ENCODE data around the gene ATL3.
"Not testable (repeated sequence)": the region's sequence is repeated elsewhere in the genome, so short reads cannot be mapped to it uniquely, and the experiment has no call there.

ATL3 gene, protein sequence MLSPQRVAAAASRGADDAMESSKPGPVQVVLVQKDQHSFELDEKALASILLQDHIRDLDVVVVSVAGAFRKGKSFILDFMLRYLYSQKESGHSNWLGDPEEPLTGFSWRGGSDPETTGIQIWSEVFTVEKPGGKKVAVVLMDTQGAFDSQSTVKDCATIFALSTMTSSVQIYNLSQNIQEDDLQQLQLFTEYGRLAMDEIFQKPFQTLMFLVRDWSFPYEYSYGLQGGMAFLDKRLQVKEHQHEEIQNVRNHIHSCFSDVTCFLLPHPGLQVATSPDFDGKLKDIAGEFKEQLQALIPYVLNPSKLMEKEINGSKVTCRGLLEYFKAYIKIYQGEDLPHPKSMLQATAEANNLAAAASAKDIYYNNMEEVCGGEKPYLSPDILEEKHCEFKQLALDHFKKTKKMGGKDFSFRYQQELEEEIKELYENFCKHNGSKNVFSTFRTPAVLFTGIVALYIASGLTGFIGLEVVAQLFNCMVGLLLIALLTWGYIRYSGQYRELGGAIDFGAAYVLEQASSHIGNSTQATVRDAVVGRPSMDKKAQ

GRCh38 chr11:63671322-63672155 lies at the start of gene ATL3:
Gene ATL3, minus strand, starts transcription at chr11:63671376. Its CDS starts 41 bp downstream, at chr11:63671335.
- DNase-seq (ENCODE audit: low read depth in 2 of 2): peak; percentile 89 to 91

DNA sequence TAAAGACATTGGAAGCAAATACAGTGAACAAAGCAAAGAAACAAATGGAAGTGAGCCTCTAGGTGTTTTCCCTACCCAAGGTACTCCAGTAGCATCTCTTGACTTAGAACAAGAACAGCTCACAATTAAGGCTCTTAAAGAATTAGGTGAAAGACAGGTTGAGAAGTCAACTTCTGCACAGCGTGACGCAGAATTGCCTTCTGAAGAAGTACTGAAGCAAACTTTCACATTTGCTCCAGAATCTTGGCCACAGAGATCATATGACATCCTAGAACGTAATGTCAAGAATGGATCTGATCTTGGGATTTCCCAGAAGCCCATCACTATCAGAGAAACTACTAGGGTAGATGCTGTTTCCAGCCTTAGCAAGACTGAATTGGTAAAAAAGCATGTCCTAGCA lies 49.4 kb upstream of the ATL3 start:
- no peak for DNase-seq (ENCODE audit: low read depth in 2 of 2)

- no peak for DNase-seq (ENCODE audit: low read depth in 2 of 2)
Observed at GRCh38 chr11:63719987-63720386, 48.8 kb upstream of the ATL3 start.

- DNase-seq (ENCODE audit: low read depth in 2 of 2): no peak
Observed at GRCh38 chr11:63719001-63719400, 47.8 kb upstream of the ATL3 start.

- no peak for DNase-seq (ENCODE audit: low read depth in 2 of 2)
Observed at GRCh38 chr11:63716046-63716445, 44.9 kb upstream of the ATL3 start.

DNA sequence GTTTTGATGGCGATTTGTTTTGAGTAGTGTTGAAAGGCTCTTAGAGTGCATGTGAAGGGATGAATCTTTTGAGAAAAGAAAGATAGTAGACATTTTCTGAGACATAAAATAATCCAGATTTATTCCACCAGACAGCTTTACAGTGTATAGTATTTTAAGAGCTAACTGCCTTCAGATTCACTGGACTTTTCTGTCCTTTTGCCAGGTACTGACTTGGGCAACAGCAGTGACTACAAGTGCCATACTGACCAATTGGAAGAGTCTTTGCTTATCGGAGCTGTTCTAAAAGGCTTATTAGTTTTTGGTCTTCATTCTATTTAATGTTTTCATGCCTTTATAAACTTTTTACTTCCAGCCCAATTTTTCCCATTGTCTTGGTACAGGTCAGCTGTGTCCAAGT lies 42.6 kb upstream of the ATL3 start:
- no peak for DNase-seq (ENCODE audit: low read depth in 2 of 2)

GRCh38 chr11:63711838-63712237 lies 40.7 kb upstream of the ATL3 start:
- no peak for DNase-seq (ENCODE audit: low read depth in 2 of 2)

GRCh38 chr11:63710476-63711217 lies 39.5 kb upstream of the ATL3 start:
- no peak for DNase-seq (ENCODE audit: low read depth in 2 of 2)

DNA sequence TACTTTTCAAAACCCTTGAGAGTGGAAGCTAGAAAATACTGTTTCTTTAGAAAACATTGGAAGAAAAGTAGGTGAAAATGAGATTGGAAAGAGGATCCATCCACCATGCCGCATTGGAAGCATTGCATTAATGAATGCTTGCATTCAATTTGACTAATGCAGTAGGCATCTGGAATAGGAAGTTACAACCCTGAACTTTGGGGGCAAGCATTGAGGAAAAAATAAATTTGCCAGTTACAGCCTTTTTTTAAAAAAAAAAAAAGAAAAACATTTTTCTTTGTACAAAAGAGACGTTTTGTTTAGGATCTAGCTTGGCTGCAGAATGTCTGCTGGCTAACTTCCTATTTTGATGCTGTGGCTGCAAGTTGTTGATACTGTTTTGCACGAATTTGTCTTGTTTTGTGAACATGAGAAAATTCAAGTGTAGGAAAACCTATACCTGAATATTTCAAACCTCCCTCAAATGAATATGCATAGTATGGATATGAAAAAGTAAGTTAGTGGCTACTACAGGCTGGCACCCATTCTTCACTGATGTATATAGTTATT lies 38.2 kb upstream of the ATL3 start:
- no peak for DNase-seq (ENCODE audit: low read depth in 2 of 2)

- DNase-seq (ENCODE audit: low read depth in 2 of 2): no peak
Observed at GRCh38 chr11:63708764-63709163, 37.6 kb upstream of the ATL3 start.

GRCh38 chr11:63705526-63705925 lies 34.4 kb upstream of the ATL3 start:
- DNase-seq (ENCODE audit: low read depth in 2 of 2): no peak

DNA sequence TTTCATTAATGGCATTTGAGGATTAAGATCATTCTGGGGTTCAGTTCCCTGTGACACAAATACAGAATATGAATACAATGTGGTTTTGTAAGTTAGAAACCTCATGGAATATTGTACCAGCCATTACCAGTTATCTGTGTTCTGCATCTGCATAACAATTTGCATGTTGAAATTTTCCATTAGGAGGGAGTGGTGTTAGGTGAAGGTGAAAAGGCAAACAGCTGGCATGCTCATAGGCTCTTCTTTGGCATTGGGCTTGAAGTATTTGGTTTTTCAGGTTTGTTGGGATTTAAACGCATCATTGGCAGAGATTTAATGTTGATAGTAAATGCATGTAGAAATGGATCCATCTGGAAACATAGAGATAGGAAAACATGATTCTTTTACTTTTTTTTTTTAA lies 28.7 kb upstream of the ATL3 start:
- DNase-seq (ENCODE audit: low read depth in 2 of 2): no peak

- no peak for DNase-seq (ENCODE audit: low read depth in 2 of 2)
Observed at GRCh38 chr11:63698976-63699733, 28.0 kb upstream of the ATL3 start.

- no peak for DNase-seq (ENCODE audit: low read depth in 2 of 2)
Observed at GRCh38 chr11:63694596-63694995, 23.4 kb upstream of the ATL3 start.

DNA sequence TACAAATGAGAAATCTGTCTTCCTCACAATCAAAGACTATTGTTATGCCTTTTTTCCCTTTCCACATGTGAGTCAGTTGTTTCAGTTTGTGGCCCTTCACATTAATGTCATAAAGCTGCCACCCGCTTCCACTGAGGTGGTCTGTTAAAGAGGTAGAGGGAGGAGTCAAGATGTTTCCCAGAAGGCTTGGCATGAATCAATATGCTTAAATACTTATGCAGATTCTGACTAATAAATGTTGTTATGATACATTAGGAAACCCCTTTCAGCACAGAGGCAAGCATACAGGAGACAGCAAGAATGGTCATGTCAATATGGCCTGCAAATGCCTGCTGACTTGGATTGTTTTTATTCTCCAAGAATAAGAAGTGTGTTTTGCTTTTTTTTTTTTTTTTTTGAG lies 16.7 kb upstream of the ATL3 start:
- DNase-seq (ENCODE audit: low read depth in 2 of 2): no peak

DNA sequence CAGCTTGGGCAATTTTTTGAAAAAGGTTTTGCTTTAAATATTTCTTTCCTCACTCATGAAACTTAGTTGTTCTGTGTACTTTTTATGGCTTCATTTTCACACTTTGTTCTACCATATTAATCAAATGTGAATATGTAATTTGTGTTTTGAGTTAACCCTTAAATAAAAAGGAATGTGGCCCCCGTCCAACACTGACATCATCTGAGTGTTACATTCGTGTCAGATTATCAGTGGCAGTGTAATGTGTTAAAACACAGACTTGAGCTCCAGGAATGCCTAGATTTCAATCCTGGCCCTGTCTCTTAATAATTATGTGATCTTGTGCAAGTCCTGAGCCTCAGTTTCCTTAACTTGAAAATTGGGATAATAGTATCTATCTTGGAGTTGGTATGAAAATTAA lies 15.8 kb upstream of the ATL3 start:
- no peak for DNase-seq (ENCODE audit: low read depth in 2 of 2)

GRCh38 chr11:63685158-63685721 lies 14.1 kb upstream of the ATL3 start:
- DNase-seq (ENCODE audit: low read depth in 2 of 2): not testable (repeated sequence)

- no peak for DNase-seq (ENCODE audit: low read depth in 2 of 2)
Observed at GRCh38 chr11:63683133-63683991, 12.2 kb upstream of the ATL3 start.
